GM21528 (cell line): ENCODE data around the gene KCNJ11.
"Not testable (repeated sequence)": the region's sequence is repeated elsewhere in the genome, so short reads cannot be mapped to it uniquely, and the experiment has no call there.

Experiments
- ATAC-seq: cut with Tn5 transposase; IDR thresholded peaks from one replicate; pipeline ENCODE4 v1.9.1; 2021; ENCODE audit warnings: mild to moderate bottlenecking, moderate library complexity; ENCODE audit not compliant: unreplicated experiment, low FRiP score

KCNJ11 gene

GRCh38 chr11:17388609-17389210, at the start of gene KCNJ11:
Gene KCNJ11, minus strand, starts transcription at chr11:17388659. Its CDS starts 568 bp downstream, at chr11:17388091.
- peak; percentile 39 for ATAC-seq

GRCh38 chr11:17437366-17437765, 48.9 kb upstream of the KCNJ11 start:
- ATAC-seq, result no peak

GRCh38 chr11:17434108-17434507, 45.6 kb upstream of the KCNJ11 start:
- no peak for ATAC-seq

GRCh38 chr11:17432002-17432401, 43.5 kb upstream of the KCNJ11 start:
- ATAC-seq, result no peak

- ATAC-seq, result no peak
Measured at GRCh38 chr11:17431139-17431538, 42.7 kb upstream of the KCNJ11 start.

- no peak for ATAC-seq
Measured at GRCh38 chr11:17430616-17431015, 42.2 kb upstream of the KCNJ11 start.

GRCh38 chr11:17428925-17429324, 40.5 kb upstream of the KCNJ11 start:
- no peak for ATAC-seq

- ATAC-seq, result no peak
Measured at GRCh38 chr11:17428261-17428660, 39.8 kb upstream of the KCNJ11 start.

- not testable (repeated sequence) for ATAC-seq
Measured at GRCh38 chr11:17426233-17426632, 37.8 kb upstream of the KCNJ11 start.

GRCh38 chr11:17423533-17424310, 35.3 kb upstream of the KCNJ11 start:
- ATAC-seq, result no peak

GRCh38 chr11:17421781-17422180, 33.3 kb upstream of the KCNJ11 start:
- ATAC-seq, result no peak

- ATAC-seq, result no peak
Measured at GRCh38 chr11:17418444-17419081, 30.1 kb upstream of the KCNJ11 start.

- ATAC-seq, result no peak
Measured at GRCh38 chr11:17416492-17416891, 28.0 kb upstream of the KCNJ11 start.

GRCh38 chr11:17415523-17416104, 27.2 kb upstream of the KCNJ11 start:
- no peak for ATAC-seq

- ATAC-seq, result no peak
Measured at GRCh38 chr11:17414992-17415391, 26.5 kb upstream of the KCNJ11 start.

GRCh38 chr11:17414317-17414737, 25.9 kb upstream of the KCNJ11 start:
- ATAC-seq, result no peak

GRCh38 chr11:17413414-17414316, 25.2 kb upstream of the KCNJ11 start:
- no peak for ATAC-seq

- no peak for ATAC-seq
Measured at GRCh38 chr11:17412488-17413180, 24.2 kb upstream of the KCNJ11 start.

- ATAC-seq, result no peak
Measured at GRCh38 chr11:17411418-17411817, 23.0 kb upstream of the KCNJ11 start.
